GM18499 (cell line): Measurements from ENCODE around the gene SRPX2.

Experiments
- ATAC-seq: cut with Tn5 transposase; IDR thresholded peaks from one replicate; pipeline ENCODE4 v1.9.1; 2021; ENCODE audit warnings: moderate number of reproducible peaks; ENCODE audit not compliant: insufficient read depth, unreplicated experiment

SRPX2 gene, protein sequence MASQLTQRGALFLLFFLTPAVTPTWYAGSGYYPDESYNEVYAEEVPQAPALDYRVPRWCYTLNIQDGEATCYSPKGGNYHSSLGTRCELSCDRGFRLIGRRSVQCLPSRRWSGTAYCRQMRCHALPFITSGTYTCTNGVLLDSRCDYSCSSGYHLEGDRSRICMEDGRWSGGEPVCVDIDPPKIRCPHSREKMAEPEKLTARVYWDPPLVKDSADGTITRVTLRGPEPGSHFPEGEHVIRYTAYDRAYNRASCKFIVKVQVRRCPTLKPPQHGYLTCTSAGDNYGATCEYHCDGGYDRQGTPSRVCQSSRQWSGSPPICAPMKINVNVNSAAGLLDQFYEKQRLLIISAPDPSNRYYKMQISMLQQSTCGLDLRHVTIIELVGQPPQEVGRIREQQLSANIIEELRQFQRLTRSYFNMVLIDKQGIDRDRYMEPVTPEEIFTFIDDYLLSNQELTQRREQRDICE

DNA sequence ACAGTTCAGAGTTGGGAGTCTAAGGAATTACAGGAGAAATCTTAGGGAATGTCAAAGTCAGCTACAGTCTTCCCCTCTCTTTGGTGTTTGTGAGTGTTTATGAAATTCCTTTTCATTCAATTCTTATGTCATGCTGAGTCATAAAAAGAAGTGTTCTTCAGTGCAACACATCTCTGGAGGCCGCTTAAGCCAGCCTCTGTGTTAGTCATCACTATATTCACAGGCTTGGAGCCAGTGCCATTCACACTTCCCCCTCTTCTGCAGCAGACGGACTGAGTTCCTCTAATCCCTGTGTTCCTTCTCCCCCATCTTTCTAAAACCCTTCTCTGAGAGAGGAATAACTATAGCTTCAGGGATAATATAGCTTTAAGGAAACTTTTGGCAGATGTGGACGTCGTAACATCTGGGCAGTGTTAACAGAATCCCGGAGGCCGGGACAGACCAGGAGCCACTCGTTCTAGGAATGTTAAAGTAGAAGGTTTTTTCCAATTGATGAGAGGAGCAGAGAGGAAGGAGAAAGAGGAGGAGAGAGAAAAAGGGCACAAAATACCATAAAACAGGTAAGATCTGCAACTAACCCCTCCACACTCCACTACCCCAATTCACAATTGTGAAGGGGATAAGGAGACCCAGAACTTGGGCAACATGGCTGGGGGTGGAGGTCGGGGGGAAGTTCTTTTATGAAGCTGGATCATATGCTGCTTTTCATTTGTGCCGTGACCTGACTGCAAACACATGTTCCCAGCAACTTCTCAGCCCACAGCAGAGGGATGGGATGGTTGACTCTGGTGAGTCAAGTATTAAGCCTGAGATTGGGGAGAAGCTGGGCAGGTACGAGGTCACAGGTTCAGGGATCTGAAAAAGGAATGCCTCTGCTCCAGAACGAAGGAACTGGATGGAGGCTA is at the start of gene SRPX2:
Gene SRPX2, plus strand, starts transcription at position 244 of the 905 bp plus-strand sequence. CDS start 2,124 bp downstream, outside the sequence.
- ATAC-seq, result no peak

DNA sequence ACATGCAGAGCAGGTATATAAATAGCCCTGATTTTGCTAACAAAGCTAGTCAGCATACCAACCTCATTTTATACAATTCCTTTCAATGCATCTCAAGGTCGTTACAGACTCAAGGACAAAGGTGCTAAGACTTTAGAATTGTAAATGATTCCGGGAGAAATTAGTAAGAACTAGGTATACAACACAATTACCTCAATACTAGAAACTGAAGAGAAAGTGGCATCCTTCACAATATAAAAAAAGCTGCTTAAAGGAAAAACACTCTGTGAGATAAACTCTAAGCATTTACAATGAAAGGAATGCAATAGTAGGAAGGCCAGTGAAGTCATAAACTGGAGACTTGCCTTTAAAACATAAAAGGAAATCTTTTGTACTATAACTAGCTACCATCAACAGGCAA is 47.4 kb upstream of the SRPX2 start:
- ATAC-seq, result no peak

DNA sequence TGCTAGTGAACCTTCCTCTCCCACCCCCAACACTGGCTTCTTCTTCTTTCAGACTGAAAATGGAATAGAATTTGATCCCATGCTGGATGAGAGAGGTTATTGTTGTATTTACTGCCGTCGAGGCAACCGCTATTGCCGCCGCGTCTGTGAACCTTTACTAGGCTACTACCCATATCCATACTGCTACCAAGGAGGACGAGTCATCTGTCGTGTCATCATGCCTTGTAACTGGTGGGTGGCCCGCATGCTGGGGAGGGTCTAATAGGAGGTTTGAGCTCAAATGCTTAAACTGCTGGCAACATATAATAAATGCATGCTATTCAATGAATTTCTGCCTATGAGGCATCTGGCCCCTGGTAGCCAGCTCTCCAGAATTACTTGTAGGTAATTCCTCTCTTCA is 44.5 kb upstream of the SRPX2 start:
- no peak for ATAC-seq

DNA sequence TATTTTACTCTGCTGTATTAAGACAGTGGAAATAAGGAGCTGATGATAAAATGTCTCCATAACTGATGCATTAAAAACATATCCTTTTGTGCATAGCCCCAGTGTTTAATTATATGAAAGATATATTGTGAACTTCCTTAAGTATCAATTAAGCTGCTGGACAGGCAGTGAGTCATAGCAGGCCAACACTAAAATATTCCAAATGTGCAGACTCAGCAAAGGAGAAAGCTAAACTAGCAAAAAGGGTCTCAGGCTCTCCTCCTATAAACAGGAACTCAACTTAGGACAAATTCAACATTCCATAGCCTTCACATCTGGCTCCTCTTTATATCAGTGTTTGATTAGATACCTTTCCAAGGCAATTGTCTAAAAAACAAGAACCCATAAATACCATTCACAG is 43.7 kb upstream of the SRPX2 start:
- ATAC-seq, result no peak

DNA sequence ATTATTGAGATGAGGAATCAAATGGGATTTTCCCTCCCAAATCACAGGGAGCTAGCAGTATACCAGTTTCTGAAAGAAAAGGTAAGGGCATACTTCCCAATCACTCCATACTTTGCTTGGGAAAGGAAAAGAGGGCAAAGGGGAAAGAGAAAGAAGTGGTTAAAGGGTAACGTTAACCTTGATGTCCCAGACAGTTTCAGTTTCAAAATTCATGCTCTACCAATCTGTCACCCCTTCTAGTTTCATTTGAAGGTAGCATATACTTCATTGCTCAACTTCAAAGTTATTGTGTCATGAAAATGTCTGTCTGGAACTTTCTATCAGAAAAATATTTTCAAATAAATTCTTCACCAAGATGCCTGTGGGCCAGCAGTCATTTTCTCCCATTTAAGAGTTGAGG is 43.2 kb upstream of the SRPX2 start:
- ATAC-seq, result no peak

DNA sequence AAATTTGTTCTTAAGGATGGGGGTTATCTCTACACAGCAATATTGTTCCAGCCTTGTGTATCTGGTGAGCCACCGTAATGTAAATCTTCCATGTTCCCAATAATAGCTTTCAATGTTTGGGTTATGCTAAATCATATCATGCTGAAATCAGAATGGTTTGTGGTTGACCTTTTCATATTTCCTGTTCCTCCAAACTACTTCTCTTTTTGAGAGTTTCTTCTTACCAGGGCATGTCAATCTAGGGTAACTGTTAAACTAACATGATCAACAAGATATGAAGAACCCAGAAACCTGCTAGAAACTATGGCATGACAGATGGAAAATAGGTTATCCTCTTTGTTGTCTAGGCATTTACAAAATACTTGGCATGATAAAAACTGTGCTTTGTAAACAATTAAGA is 37.2 kb upstream of the SRPX2 start:
- ATAC-seq, result no peak

DNA sequence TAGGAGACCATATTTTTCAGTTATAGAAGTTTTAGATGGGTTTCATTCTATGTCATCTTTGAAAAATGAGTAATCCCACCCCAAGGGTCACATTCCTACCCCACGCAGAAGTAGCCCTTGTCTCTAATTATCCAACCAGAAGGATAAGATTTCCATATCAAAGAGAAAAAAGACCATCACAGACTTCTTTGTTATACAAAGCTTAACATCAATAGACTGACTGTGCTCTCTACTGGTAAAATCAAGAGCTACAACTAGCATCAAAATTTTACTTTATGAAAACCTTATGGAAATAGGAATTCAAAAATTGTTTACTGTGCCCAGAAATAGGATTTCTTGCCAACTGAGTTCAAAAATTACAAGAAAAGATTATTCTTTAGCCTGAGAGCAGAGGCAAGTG is 34.4 kb upstream of the SRPX2 start:
- no peak for ATAC-seq

DNA sequence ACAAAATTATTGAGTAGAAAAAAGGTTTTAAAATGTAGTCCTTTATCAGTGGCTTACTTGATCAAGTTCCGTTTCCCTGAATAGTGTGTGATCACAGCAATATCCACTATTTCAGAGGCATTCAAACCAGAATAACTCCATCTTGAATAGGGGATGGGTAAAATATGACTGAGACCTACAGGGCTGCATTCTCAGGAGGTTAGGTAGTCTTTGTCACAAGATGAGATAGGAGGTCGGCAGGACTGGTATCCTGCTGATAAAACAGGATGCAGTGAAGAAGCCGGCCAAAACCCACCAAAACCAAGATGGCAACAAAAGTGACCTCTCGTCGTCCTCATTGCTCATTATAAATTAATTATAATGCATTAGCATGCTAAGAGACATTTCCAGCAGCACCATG is 32.0 kb upstream of the SRPX2 start:
- no peak for ATAC-seq

DNA sequence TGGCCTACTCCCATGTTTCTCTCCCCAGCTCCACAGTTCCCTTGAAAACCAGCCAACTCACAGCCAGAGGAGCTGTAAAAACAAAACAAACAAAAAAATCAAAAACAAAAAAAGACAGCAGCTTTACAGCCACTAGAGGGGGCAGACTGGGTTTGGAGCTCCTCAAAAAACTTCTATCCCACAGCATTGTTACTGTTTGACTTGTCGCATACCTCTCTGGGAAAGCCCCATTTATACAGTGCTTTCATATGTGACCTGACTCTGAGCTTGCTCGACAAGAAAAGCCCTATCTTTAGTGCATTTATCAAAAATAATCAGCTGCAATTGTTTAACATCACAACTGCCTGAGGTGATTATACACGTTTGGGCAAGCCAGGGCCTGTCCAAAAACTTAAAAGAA is 29.0 kb upstream of the SRPX2 start:
- ATAC-seq, result peak; percentile 100

DNA sequence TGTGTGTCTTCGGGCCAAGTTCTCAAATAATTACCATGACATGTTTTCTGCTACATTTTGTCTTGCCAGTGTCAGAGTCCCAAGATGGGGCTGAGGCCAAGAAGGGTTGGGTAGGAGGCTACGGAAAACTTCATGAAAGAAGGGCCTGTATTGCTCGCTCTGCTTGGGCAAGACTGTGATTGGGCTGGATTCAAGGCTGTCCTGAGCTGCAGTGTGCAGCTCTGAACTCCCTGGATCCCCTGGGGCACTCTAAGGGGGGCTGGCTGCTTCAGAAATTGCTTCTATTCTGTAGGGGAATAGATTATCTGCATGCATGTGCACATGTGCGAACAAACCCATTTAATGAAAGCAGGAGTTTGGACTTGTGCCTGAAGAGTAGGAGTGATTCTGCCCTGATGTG is 21.0 kb upstream of the SRPX2 start:
- no peak for ATAC-seq

DNA sequence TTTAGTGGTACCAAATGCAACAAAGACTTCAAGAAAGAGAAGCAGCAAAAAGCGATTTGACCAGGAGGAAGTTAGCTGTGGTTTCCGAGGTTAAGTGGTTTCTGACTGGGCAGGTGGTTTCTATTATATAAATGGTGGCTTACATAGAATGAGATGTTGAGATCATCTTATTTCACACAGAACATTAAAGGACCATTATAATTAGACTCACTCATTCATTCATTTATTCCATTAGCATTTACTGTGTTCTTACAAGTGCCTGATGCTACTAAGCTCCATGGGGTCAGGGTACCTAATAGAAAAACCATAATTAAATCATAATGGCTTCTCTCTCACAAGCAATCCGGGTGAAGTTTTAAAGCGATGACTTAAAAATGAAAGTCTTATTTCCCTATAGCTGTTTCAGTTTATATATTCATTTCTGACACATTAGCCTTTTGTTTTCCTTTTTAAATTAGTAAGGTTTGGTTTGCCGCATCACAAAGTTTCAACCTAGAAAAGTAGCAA is 18.0 kb upstream of the SRPX2 start:
- ATAC-seq, result peak; percentile 89

DNA sequence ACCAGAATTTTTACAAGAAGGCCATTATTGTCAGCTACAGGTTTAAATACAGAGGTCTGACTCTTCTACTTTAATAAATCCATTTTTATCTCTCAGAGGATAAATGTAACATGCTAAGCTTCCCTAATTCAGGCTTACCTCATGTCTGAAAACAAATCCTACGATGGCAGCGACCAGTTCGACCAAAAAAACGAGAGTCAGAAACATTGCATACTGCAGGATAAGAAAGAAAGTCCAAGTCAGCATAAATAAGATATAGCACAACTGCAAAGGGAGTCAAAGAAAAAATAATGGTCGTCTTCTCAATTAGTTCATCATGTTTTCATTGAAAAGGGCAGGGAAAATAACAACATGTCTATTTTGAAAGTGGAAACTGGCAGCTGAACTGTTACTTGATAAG is 9.0 kb upstream of the SRPX2 start:
- ATAC-seq, result no peak

DNA sequence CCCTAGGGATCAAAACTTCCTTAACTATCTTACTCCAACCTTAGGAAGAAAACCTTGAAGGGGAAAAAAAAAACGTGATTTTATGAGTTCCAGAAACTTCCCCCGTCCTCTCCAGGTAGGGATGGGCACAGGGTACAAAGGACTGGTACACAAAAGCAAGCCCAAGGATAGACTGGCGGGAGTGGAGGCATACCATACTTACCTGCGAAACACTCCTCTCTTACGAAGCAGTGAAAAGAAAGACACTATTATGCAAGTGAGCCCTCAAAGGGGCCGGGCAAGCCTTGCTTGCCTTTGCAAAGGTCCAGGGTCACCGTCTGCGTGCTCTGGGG is 8.0 kb upstream of the SRPX2 start:
- no peak for ATAC-seq

DNA sequence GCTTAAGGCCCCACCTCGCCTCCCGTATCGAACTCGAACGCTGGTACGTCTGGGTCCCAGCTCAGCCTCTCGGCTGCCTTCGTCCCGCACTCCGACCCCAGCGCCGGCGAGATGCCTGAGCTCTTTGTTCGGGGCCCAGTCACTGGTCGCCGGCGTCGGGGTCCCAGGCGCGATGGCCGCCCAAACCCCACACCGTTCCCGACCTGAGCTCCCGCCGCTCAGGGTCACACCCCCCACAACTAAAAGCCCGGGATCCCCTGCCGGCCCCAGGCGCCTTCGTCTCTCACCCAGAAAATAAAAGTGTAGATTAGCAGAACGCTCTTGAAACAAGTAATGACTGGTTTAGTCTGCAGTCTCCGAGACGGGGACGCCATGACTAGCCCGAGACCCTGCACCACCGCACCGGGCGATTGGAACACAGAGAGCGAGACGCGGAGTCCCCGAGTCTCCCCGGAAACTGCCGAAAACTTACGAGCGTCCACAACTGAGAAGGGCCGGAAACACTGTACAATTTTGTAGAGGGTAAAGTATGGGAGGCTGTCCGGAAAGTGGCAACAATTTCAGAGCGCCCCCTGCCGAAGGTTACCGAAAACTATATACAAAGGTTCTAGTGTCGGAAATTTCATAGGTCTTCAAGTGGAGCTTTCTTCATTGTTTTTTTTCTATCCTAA is 7.5 kb upstream of the SRPX2 start, which contains the start of gene TSPAN6:
Gene TSPAN6, minus strand, starts transcription at position 486 of the 671 bp plus-strand sequence. Its CDS starts 112 bp downstream, at position 374.
- ATAC-seq, result peak; percentile 70

DNA sequence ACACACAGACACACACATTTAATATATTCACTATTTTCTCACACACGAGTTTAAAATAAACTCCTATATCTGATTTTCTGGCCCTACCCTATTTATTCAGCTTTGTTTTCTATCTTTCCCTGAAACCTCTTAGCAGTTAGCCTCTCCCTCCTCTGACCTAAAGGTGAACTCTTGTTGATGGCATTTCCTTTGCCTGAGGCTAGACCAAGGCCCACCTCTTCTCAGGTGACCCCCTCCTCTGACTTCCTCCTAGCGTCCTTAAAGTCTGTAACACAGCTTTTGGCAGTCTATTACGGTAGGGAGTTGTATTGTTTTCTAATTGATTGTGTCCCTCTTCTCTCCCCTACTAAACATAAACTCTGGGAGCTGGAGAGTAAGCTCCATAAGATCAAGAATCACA is 1.7 kb upstream of the SRPX2 start:
- ATAC-seq, result no peak

DNA sequence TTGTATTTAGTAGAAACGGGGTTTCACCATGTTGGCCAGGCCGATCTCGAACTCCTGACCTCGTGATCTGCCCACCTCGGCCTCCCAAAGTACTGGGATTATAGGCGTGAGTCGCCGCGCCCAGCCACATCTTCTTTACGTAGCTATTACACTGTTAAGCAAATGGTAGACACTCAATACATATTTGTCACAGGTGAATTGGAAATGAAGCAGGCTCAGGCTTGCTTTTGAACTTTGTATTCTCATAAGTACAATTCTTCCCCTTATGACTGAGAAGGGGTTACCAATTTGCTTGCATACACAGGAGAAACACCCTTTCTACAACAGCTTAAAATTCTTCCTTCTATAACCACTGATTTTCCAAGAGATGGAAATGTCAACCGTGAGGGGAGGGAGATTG is 787 bp upstream of the SRPX2 start:
- ATAC-seq, result no peak

DNA sequence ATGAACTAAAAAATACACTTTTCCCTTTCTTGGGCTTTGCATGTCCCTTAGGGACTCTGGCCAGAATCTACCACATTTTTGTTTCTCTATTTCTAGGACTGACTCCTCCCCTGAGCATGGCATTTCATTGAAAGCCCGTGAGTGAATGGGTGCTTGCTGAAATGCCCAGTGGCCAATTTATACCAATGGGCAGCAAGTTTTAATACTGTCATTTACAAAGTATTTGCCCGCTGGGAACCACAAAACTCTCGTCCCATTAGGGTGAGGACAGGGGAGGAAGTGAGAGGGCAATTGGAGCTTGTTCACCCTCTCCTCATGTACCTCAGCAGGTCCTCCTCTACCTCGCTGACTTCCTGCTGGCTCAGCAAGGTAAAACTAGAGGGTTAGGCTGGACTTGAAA is 1.1 kb downstream of the SRPX2 start:
- ATAC-seq, result no peak

DNA sequence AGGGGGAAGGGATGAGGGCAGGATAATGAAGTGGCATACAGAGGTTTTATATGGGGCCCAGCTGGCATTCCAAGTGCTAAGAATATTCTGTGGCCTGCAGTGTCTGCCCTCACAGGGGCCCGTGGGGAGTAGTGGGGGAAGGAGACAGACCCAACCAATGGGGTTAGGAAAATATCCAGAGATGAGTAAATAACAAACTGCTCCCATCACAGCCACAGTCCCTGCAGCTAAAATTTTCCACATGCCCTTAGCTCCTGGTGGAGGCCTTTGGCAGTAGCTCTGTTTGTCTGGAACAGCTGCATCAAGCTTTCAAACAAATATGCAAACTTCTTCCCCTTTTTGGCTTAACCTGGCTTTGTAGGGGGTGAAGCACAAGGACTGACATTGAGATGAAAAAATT is 3.1 kb downstream of the SRPX2 start:
- no peak for ATAC-seq

DNA sequence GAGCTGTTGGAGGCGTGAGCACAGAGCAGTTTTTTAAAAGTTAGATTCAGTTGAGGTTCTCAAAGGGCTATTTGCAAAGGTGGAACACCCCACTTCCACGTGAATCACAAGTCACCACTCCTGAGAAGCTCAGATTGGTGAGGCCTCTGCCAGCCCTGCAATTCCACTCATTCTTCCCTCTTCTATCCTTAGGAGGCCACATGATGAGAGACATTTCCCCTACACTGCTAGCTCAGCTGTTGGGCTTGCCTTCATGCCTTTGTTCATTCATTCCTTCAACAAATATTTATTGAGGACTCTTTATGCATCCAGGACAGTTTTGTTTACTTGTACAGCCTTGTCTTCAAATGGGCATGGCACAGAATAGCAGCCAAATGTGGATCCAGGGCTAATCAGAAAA is 3.7 kb downstream of the SRPX2 start:
- ATAC-seq, result no peak
